ENCODE measurements around the gene HIBADH. TPM values are rescaled to one million over a fixed set of nuclear protein-coding genes. Genes with fewer than 3 reads are reported as not detected.

The HIBADH gene
- total RNA-seq, 1 experiment from 2014 or later: 31.2 TPM

DNA sequence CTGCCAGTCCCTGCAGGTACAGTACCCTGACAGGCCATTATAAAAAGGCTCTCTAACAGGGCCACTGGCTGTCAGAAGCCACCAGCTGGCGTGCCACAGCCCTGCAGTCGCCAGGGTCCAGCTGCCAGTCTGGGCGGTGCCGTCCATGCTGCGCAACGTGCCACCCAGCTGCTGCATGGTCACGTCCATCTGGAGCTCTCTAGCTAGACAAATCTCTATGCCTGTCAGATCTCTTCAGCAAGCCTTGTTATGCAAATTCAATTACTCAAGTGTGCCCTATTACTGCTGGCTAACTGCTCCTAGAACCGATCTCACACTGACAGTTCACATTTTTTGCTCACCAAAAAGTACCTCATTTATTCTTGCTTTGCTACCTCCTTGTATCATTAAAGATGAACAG lies 75.9 kb downstream of the HIBADH start:
- intact Hi-C loops (cut with micrococcal nuclease; ENCODE audit: unreplicated experiment) (no loop called here), in situ Hi-C loops (cut with HindIII; ENCODE audit: low pct_unique_long_range_greater_than_20kb, low sequenced_read_pairs) (no loop called here)
- BruUV-seq (replicated peaks): no TSS peak
- no peaks in the 10 kb centered on the region for H3K27me3 ChIP-seq (ENCODE audit: control insufficient read depth, insufficient read depth, low read length)
- CTCF ChIA-PET: interaction anchor here (0.5 kb wide), 1 partner anchor 335 kb away, joined by 9 read pairs; no protein-coding TSS in a partner anchor
- H3K27ac ChIP-seq (ENCODE audit: low read length): no peak overlapping the region
- no peaks in the 10 kb centered on the region for H3K4me1 ChIP-seq (ENCODE audit: control insufficient read depth, insufficient read depth, low read length)
- DNase-seq (ENCODE audit: low read depth, low spot score): no peak
- no peak for TF ChIP-seq CTCF (IDR thresholded peaks at IDR 0.05)
- no peak for TF ChIP-seq SIN3A (IDR thresholded peaks at IDR 0.05; ENCODE audit: borderline replicate concordance, insufficient read depth, low read depth, low read length)
- no peak for TF ChIP-seq TCF7L2 (IDR thresholded peaks at IDR 0.05; ENCODE audit: low read depth, low read length)
- no peak for TF ChIP-seq POLR2AphosphoS5 (IDR thresholded peaks at IDR 0.05; ENCODE audit: low read depth, low read length)
- no peak for TF ChIP-seq REST (IDR thresholded peaks at IDR 0.05; ENCODE audit: insufficient read depth in 1 of 2, low read depth in 2 of 2, low read length in 1 of 2)
- ATAC-seq: peak; percentile 62
- no peak overlapping the region for H3K4me3 ChIP-seq (ENCODE audit: low read depth in 2 of 2, low read length in 2 of 2)
- POLR2A ChIA-PET: no interaction called here
- no peaks in the 10 kb centered on the region for H3K9me3 ChIP-seq (ENCODE audit: control insufficient read depth, insufficient read depth, low read depth, low read length)
- no peaks in the 10 kb centered on the region for H3K36me3 ChIP-seq (ENCODE audit: control insufficient read depth, insufficient read depth, low read length)

- intact Hi-C loops (cut with micrococcal nuclease; ENCODE audit: unreplicated experiment) (no loop called here), in situ Hi-C loops (cut with HindIII; ENCODE audit: low pct_unique_long_range_greater_than_20kb, low sequenced_read_pairs) (no loop called here)
- no TSS peak for BruUV-seq (replicated peaks)
- H3K27me3 ChIP-seq (ENCODE audit: control insufficient read depth, insufficient read depth, low read length): no peaks in the 10 kb centered on the region
- ChIA-PET POLR2A (no interaction called here), CTCF (no interaction called here)
- no peaks in the 10 kb centered on the region for H3K4me1 ChIP-seq (ENCODE audit: control insufficient read depth, insufficient read depth, low read length)
- DNase-seq (ENCODE audit: low read depth, low spot score) (no peak), ATAC-seq (no peak)
- H3K27ac ChIP-seq (ENCODE audit: low read length): no peak overlapping the region
- no peaks in the 10 kb centered on the region for H3K9me3 ChIP-seq (ENCODE audit: control insufficient read depth, insufficient read depth, low read depth, low read length)
- H3K36me3 ChIP-seq (ENCODE audit: control insufficient read depth, insufficient read depth, low read length): no peaks in the 10 kb centered on the region
- H3K4me3 ChIP-seq (ENCODE audit: low read depth in 2 of 2, low read length in 2 of 2): no peak overlapping the region
- TF ChIP-seq REST (IDR thresholded peaks at IDR 0.05; ENCODE audit: insufficient read depth in 1 of 2, low read depth in 2 of 2, low read length in 1 of 2) (no peak), SIN3A (IDR thresholded peaks at IDR 0.05; ENCODE audit: borderline replicate concordance, insufficient read depth, low read depth, low read length) (no peak), CTCF (IDR thresholded peaks at IDR 0.05) (no peak), POLR2AphosphoS5 (IDR thresholded peaks at IDR 0.05; ENCODE audit: low read depth, low read length) (no peak), TCF7L2 (IDR thresholded peaks at IDR 0.05; ENCODE audit: low read depth, low read length) (no peak)
These were observed 76.8 kb downstream of the HIBADH start for GRCh38 chr7:27585781-27586447.

Data from Panc1 (cell line).